MM.1S (cell line): ENCODE results near the gene CXorf51B.
"Not testable (repeated sequence)": the region's sequence is repeated elsewhere in the genome, so short reads cannot be mapped to it uniquely, and the experiment has no call there.

Experiments
- DNase-seq: peaks from one replicate; pipeline ENCODE4 v3.0.0-alpha.2; 2015
- H2AFZ ChIP-seq: fragments of 300-600 bp; sonication (generic); 2 replicates; pipeline ENCODE4 v1.6.0; 2016; ENCODE audit warnings: antibody characterized with exemption, low read length
- H3F3A ChIP-seq: fragments of 300-600 bp; sonication (generic); 2 replicates; pipeline ENCODE4 v1.6.1; 2016; ENCODE audit warnings: mild to moderate bottlenecking, antibody characterized with exemption, low read length, moderate library complexity, mixed read lengths; ENCODE audit not compliant: insufficient read depth
- H3K27ac ChIP-seq: fragments of 300-600 bp; sonication (generic); 2 replicates; pipeline ENCODE4 v1.5.1; 2016; ENCODE audit warnings: mild to moderate bottlenecking, low read length
- H3K27me3 ChIP-seq: fragments of 300-600 bp; sonication (generic); replicated peaks from 2 replicates; pipeline ENCODE4 v1.6.0; 2016; ENCODE audit warnings: low read length; ENCODE audit not compliant: insufficient read depth
- H3K36me3 ChIP-seq: fragments of 300-600 bp; sonication (generic); replicated peaks from 2 replicates; pipeline ENCODE4 v1.6.1; 2016; ENCODE audit warnings: mild to moderate bottlenecking, low read length, mixed read lengths; ENCODE audit not compliant: insufficient read depth
- H3K4me1 ChIP-seq: fragments of 300-600 bp; sonication (generic); 2 replicates; pipeline ENCODE4 v1.6.1; 2016; ENCODE audit warnings: low read length, mixed read lengths
- H3K4me2 ChIP-seq: fragments of 300-600 bp; sonication (generic); 2 replicates; pipeline ENCODE4 v1.6.0; 2016; ENCODE audit warnings: low read depth, low read length
- H3K4me3 ChIP-seq: fragments of 300-600 bp; sonication (generic); 2 replicates; pipeline ENCODE4 v1.5.1; 2016; ENCODE audit warnings: low read length, mixed read lengths
- H3K79me2 ChIP-seq: fragments of 300-600 bp; sonication (generic); 2 replicates; pipeline ENCODE4 v1.6.1; 2016; ENCODE audit warnings: mixed run types, low read length, mixed read lengths
- H3K9ac ChIP-seq: fragments of 300-600 bp; sonication (generic); 2 replicates; pipeline ENCODE4 v1.6.1; 2016; ENCODE audit warnings: low read length, mixed read lengths
- H3K9me2 ChIP-seq: fragments of 300-600 bp; sonication (generic); replicated peaks from 2 replicates; pipeline ENCODE4 v1.6.1; 2016; ENCODE audit warnings: mild to moderate bottlenecking, low read length, mixed read lengths; ENCODE audit not compliant: insufficient read depth
- H3K9me3 ChIP-seq: fragments of 300-600 bp; sonication (generic); replicated peaks from 2 replicates; pipeline ENCODE4 v1.6.1; 2016; ENCODE audit warnings: mild to moderate bottlenecking, low read length, mixed read lengths; ENCODE audit not compliant: insufficient read depth
- H4K20me1 ChIP-seq: fragments of 300-600 bp; sonication (generic); 2 replicates; pipeline ENCODE4 v1.6.1; 2016; ENCODE audit warnings: mild to moderate bottlenecking, low read length, moderate library complexity, mixed read lengths; ENCODE audit not compliant: insufficient read depth
- EZH2 ChIP-seq: fragments of 300-600 bp; sonication (generic); optimal IDR thresholded peaks from 2 replicates; pipeline ENCODE3; 2017; ENCODE audit warnings: low read depth, mild to moderate bottlenecking, antibody characterized with exemption, low read length, mixed read lengths
- EZH2phosphoT487 ChIP-seq: fragments of 300-600 bp; sonication (generic); IDR thresholded peaks from 2 replicates; pipeline ENCODE4 v1.6.1; 2018; ENCODE audit warnings: antibody characterized with exemption, low read length
- TF ChIP-seq, protein P1 (sequence below): fragments of 300-600 bp; sonication (generic); IDR thresholded peaks from 2 replicates; pipeline ENCODE4 v1.5.1; 2016; ENCODE audit warnings: antibody characterized with exemption, low read length, mixed read lengths

The CXorf51B gene

DNA sequence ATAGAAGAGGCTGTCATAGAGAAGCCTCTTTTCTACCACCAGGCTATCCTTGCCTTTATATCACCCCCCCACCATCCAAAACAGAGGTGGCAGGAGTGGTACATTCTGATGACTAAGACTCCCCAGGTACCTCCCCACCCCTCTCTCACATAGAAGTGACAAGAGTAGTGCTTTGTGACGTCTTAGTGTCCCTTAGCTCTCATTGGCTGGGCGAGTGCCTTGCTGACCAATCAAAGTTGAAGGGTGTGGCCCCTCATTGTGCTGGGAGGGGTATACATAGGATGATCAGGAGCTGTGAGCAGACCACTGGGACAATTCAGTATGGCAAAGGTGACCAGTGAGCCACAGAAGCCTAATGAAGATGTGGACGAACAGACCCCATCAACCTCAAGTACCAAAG is at the start of gene CXorf51B:
Gene CXorf51B, plus strand, starts transcription at position 301 of the 400 bp plus-strand sequence. Its CDS starts 21 bp downstream, at position 322.
- not testable (repeated sequence) for H3K27me3 ChIP-seq, H4K20me1 ChIP-seq, H3K79me2 ChIP-seq, H3K4me3 ChIP-seq, H3K4me2 ChIP-seq, H3K9ac ChIP-seq, H3K27ac ChIP-seq, DNase-seq, H3K9me2 ChIP-seq, H3K9me3 ChIP-seq, H2AFZ ChIP-seq, H3K36me3 ChIP-seq, H3F3A ChIP-seq, H3K4me1 ChIP-seq

DNA sequence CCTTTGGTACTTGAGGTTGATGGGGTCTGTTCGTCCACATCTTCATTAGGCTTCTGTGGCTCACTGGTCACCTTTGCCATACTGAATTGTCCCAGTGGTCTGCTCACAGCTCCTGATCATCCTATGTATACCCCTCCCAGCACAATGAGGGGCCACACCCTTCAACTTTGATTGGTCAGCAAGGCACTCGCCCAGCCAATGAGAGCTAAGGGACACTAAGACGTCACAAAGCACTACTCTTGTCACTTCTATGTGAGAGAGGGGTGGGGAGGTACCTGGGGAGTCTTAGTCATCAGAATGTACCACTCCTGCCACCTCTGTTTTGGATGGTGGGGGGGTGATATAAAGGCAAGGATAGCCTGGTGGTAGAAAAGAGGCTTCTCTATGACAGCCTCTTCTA is 5.1 kb downstream of the CXorf51B start, which contains the start of gene CXorf51A:
Gene CXorf51A, minus strand, starts transcription at position 101 of the 400 bp plus-strand sequence. Its CDS starts 21 bp downstream, at position 80.
- H3K36me3 ChIP-seq, H3K9ac ChIP-seq, H3K9me2 ChIP-seq: not testable (repeated sequence)

DNA sequence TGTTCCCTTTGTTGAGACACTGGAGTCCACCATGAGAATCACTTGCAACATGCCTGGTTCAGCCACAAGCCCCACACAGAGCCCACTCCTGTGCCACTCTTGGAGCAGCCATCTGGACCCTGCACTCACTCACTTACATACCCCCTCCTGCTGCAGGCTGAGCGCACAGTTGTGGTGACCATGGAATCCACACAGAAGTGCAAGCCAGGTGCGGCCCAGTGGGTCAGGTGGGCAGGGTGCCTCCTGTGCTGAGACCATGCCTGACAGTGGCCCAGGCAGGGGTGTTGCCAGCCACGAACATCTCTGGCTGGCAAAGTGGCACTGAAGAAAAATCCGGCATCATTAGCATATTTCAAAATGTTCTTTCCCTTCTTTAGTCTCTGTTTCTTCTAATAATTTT is 22.4 kb downstream of the CXorf51B start:
- no peak overlapping the region for H3K4me2 ChIP-seq
- no peak overlapping the region for H2AFZ ChIP-seq
- no peaks in the 10 kb centered on the region for H4K20me1 ChIP-seq
- no peak overlapping the region for H3K4me3 ChIP-seq
- no peak for DNase-seq
- no peaks in the 10 kb centered on the region for H3K79me2 ChIP-seq
- no peaks in the 10 kb centered on the region for H3F3A ChIP-seq
- H3K4me1 ChIP-seq, result no peaks in the 10 kb centered on the region
- H3K36me3 ChIP-seq, result no peaks in the 10 kb centered on the region
- no peak overlapping the region for H3K9ac ChIP-seq
- H3K27ac ChIP-seq, result no peak overlapping the region
- H3K9me3 ChIP-seq, result no peaks in the 10 kb centered on the region
- H3K27me3 ChIP-seq, result no peaks in the 10 kb centered on the region
- no peaks in the 10 kb centered on the region for H3K9me2 ChIP-seq
- TF ChIP-seq EZH2phosphoT487 (no peak), EZH2 (no peak)
- TF ChIP-seq, protein P1, sequence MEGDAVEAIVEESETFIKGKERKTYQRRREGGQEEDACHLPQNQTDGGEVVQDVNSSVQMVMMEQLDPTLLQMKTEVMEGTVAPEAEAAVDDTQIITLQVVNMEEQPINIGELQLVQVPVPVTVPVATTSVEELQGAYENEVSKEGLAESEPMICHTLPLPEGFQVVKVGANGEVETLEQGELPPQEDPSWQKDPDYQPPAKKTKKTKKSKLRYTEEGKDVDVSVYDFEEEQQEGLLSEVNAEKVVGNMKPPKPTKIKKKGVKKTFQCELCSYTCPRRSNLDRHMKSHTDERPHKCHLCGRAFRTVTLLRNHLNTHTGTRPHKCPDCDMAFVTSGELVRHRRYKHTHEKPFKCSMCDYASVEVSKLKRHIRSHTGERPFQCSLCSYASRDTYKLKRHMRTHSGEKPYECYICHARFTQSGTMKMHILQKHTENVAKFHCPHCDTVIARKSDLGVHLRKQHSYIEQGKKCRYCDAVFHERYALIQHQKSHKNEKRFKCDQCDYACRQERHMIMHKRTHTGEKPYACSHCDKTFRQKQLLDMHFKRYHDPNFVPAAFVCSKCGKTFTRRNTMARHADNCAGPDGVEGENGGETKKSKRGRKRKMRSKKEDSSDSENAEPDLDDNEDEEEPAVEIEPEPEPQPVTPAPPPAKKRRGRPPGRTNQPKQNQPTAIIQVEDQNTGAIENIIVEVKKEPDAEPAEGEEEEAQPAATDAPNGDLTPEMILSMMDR, result no peak

More for the DNA sequence above, 5.1 kb downstream of the CXorf51B start, which contains the start of gene CXorf51A:
- H3K27me3 ChIP-seq, H3K79me2 ChIP-seq, H3K4me1 ChIP-seq, H3K4me2 ChIP-seq, H3K4me3 ChIP-seq, DNase-seq, H3K9me3 ChIP-seq, H2AFZ ChIP-seq, H4K20me1 ChIP-seq, H3K27ac ChIP-seq, H3F3A ChIP-seq: not testable (repeated sequence)

DNA sequence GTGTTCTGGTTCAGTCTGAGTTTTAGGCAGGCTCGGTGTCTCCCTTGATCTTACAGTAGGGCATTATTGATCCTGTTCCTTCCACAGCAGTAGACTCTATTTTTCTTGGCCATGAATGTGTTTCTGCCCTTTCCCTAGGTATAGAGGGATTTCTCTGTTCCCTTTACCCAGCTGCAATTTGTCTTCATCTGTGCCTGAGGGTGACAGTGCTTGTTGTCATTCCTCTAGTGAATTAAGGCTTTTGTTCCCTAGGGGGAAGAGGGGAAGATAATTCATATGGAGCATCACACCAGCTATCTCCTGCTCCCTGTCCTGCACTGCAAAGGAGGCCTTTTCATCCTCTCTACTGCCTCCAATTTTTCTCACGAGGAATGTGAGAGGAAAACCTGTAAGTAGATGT is 44.7 kb downstream of the CXorf51B start:
- Histone ChIP-seq H3K27me3 (no peaks in the 10 kb centered on the region), H3K4me3 (no peak overlapping the region), H3K9me2 (no peaks in the 10 kb centered on the region), H3K79me2 (no peaks in the 10 kb centered on the region), H3K9me3 (no peaks in the 10 kb centered on the region), H3K4me1 (no peaks in the 10 kb centered on the region), H3K9ac (no peak overlapping the region), H4K20me1 (no peaks in the 10 kb centered on the region), H2AFZ (no peak overlapping the region), H3K4me2 (no peak overlapping the region), H3K27ac (no peak overlapping the region), H3F3A (no peaks in the 10 kb centered on the region), H3K36me3 (no peaks in the 10 kb centered on the region)
- TF ChIP-seq, protein P1, result no peak
- no peak for TF ChIP-seq EZH2phosphoT487
- no peak for TF ChIP-seq EZH2
- DNase-seq, result no peak
